Measurements from ENCODE around the gene KERA.

The KERA gene

DNA sequence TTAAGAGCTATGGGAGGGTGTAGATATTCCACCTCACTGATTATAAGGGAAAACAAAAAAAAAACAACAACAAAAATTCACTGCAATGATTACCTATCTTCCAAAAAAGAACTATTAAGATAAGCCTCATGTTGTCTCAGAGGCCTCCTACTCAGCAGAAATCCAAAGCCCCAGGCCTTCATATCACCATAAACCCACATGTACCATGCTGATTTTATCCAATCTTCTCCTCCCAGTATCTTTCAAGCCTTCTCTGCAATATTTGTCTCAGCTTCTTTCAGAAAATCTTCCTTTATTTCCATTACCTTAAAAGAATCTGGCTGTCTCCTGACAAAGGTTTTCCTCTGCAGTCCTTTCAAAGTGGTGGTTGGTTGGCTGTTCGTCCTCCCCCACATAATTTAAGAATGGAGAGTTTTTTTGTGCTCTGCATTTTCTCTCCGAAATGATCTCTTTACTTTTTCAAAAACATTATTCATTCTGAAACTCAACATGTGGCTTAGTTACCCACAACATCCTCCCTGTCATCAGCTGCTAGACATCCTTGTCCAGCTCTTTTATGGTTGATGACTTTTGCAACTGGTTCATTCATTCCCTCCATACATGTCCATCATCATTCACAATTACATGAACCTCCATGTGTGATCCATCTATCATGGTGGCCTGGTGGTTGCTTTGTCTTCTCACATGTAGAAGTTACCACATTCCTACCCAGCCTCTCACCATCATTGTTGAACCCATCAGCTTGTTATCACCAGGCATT lies 50.1 kb downstream of the KERA start:
- DNase-seq, result no peak

DNA sequence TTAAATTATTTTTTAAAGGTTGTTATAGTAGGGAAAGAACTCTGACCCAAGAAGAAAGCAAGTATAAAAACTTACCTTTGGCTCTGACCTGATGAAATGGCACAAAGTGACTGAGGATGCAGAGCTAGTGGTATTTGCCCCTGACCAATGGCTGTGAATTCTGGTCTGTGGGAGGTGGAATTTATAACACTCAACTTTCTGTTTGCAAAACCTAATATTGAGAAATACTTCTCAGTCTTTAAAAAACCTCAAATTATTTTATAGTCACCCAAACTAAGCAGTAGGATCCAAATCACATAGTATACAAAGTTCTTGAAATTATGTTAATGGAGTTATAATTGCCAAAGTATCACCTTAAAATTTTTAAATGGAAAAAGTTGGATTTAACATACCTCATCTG lies 53.0 kb downstream of the KERA start, which contains the start of gene EPYC:
Gene EPYC, minus strand, starts transcription at position 101 of the 400 bp plus-strand sequence. CDS start 2,407 bp downstream, outside the sequence.
- DNase-seq, result no peak

DNA sequence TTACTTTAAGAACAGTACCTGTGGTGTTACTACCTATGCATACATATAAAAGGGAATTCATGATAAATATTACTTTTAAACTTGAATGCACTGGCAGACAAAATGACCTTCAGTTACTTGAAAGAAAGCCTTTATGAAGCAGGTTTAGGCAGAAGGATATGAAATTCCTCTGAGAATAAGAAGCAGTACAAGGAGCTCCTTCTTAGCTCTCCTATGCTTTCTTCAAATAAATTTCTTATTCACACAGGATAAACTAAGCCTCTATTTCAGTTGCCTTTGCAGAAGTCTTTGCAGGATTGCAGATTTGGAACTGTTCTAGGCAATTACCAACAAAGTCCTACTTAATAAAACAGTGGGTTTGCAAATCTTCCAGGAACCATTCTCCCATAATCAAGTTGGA lies 54.1 kb downstream of the KERA start:
- DNase-seq, result no peak

DNA sequence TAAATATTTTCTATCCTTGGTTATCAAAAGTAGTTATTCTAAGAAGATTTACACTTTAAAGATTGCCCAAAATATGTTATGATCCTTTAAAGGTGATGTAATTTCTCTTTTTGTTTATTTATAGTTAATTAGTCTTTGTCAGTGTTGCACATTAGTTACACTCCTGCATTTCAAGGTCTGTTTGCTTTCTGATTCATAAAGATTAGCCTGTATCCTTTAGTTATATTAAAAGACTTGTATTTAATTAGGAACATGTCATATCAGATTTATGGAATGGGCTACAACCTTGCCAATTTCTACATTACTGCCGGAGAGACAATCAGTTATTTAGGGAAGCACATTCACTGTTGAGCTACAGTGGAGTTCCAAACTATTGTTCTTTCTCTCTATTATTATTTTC lies 56.5 kb downstream of the KERA start:
- no peak for DNase-seq

All from NCI-H82 (cell line).